ENCODE measurements around the gene L3MBTL4.

Gene L3MBTL4

GRCh38 chr18:6374935-6375529 lies 39.7 kb downstream of the L3MBTL4 start:
- H3K4me3 ChIP-seq (ENCODE audit: low read depth, low read length), result no peak overlapping the region
- DNase-seq (ENCODE audit: low read depth), result no peak
- TF ChIP-seq CTCF (IDR thresholded peaks at IDR 0.05; ENCODE audit: control insufficient read depth, extremely low read depth, insufficient read depth), result no peak

- no peak for TF ChIP-seq CTCF (IDR thresholded peaks at IDR 0.05; ENCODE audit: control insufficient read depth, extremely low read depth, insufficient read depth)
- no peak for DNase-seq (ENCODE audit: low read depth)
- H3K4me3 ChIP-seq (ENCODE audit: low read depth, low read length), result no peak overlapping the region
Observed at GRCh38 chr18:6374340-6374739, 40.4 kb downstream of the L3MBTL4 start.

GRCh38 chr18:6373187-6373586 lies 41.5 kb downstream of the L3MBTL4 start:
- DNase-seq (ENCODE audit: low read depth), result no peak
- no peak for TF ChIP-seq CTCF (IDR thresholded peaks at IDR 0.05; ENCODE audit: control insufficient read depth, extremely low read depth, insufficient read depth)
- H3K4me3 ChIP-seq (ENCODE audit: low read depth, low read length), result no peak overlapping the region

- H3K4me3 ChIP-seq (ENCODE audit: low read depth, low read length), result no peak overlapping the region
- DNase-seq (ENCODE audit: low read depth), result no peak
- no peak for TF ChIP-seq CTCF (IDR thresholded peaks at IDR 0.05; ENCODE audit: control insufficient read depth, extremely low read depth, insufficient read depth)
Observed at GRCh38 chr18:6370886-6371635, 43.6 kb downstream of the L3MBTL4 start.

GRCh38 chr18:6370410-6370809 lies 44.3 kb downstream of the L3MBTL4 start:
- no peak for DNase-seq (ENCODE audit: low read depth)

GRCh38 chr18:6368017-6368416 lies 46.7 kb downstream of the L3MBTL4 start:
- H3K4me3 ChIP-seq (ENCODE audit: low read depth, low read length), result no peak overlapping the region
- no peak for DNase-seq (ENCODE audit: low read depth)
- no peak for TF ChIP-seq CTCF (IDR thresholded peaks at IDR 0.05; ENCODE audit: control insufficient read depth, extremely low read depth, insufficient read depth)

More at GRCh38 chr18:6370410-6370809, 44.3 kb downstream of the L3MBTL4 start:
- no peak overlapping the region for H3K4me3 ChIP-seq (ENCODE audit: low read depth, low read length)
- TF ChIP-seq CTCF (IDR thresholded peaks at IDR 0.05; ENCODE audit: control insufficient read depth, extremely low read depth, insufficient read depth), result no peak
